HG03520 (cell line): ENCODE data around the gene DBNL.

Experiments used
- ATAC-seq: cut with Tn5 transposase; IDR thresholded peaks from one replicate; pipeline ENCODE4 v1.9.1; 2021; ENCODE audit warnings: mild to moderate bottlenecking, moderate library complexity; ENCODE audit not compliant: unreplicated experiment

DBNL gene

GRCh38 chr7:44060948-44061644, 16.6 kb downstream of the DBNL start:
- no peak for ATAC-seq

GRCh38 chr7:44061645-44062179, 17.2 kb downstream of the DBNL start:
- no peak for ATAC-seq

GRCh38 chr7:44062180-44062902, 17.8 kb downstream of the DBNL start:
- ATAC-seq, result no peak

GRCh38 chr7:44062903-44063295, 18.4 kb downstream of the DBNL start:
- ATAC-seq, result no peak

- no peak for ATAC-seq
These were observed 19.0 kb downstream of the DBNL start for GRCh38 chr7:44063547-44063893.

GRCh38 chr7:44063894-44064651, 19.6 kb downstream of the DBNL start:
- no peak for ATAC-seq

- no peak for ATAC-seq
These were observed 20.4 kb downstream of the DBNL start for GRCh38 chr7:44064791-44065430.

- ATAC-seq, result no peak
These were observed 21.1 kb downstream of the DBNL start, which contains the start of gene PGAM2 for GRCh38 chr7:44065431-44066110. Gene PGAM2 (minus strand): TSS chr7:44065567. CDS start chr7:44065529, 38 bp downstream.

GRCh38 chr7:44066111-44066460, 21.6 kb downstream of the DBNL start:
- no peak for ATAC-seq

GRCh38 chr7:44066494-44067063, 22.1 kb downstream of the DBNL start:
- ATAC-seq, result no peak

GRCh38 chr7:44067064-44067951, 22.8 kb downstream of the DBNL start:
- ATAC-seq, result no peak

- ATAC-seq, result no peak
These were observed 23.6 kb downstream of the DBNL start for GRCh38 chr7:44068054-44068453.

- no peak for ATAC-seq
These were observed 27.3 kb downstream of the DBNL start for GRCh38 chr7:44071726-44072363.

- no peak for ATAC-seq
These were observed 28.1 kb downstream of the DBNL start for GRCh38 chr7:44072364-44073231.

GRCh38 chr7:44073664-44074348, 29.3 kb downstream of the DBNL start:
- ATAC-seq, result no peak

- no peak for ATAC-seq
These were observed 29.8 kb downstream of the DBNL start for GRCh38 chr7:44074349-44074695.
